AG09319 (cell line): ENCODE data around the gene UBN2.

ENCODE experiments used
- DNase-seq: peaks from one replicate; pipeline ENCODE4 v3.0.0-alpha.2; 2010; ENCODE audit warnings: low read depth; ENCODE audit errors: extremely low read depth
- TF ChIP-seq, protein P1 (sequence below): IDR thresholded peaks from 2 replicates; pipeline ENCODE4 v1.5.1; 2011; ENCODE audit warnings: low read depth, mild to moderate bottlenecking, inconsistent platforms, low read length, moderate library complexity

UBN2 gene

GRCh38 chr7:139255290-139255689 lies 24.3 kb downstream of the UBN2 start:
- DNase-seq, result no peak
- TF ChIP-seq, protein P1, sequence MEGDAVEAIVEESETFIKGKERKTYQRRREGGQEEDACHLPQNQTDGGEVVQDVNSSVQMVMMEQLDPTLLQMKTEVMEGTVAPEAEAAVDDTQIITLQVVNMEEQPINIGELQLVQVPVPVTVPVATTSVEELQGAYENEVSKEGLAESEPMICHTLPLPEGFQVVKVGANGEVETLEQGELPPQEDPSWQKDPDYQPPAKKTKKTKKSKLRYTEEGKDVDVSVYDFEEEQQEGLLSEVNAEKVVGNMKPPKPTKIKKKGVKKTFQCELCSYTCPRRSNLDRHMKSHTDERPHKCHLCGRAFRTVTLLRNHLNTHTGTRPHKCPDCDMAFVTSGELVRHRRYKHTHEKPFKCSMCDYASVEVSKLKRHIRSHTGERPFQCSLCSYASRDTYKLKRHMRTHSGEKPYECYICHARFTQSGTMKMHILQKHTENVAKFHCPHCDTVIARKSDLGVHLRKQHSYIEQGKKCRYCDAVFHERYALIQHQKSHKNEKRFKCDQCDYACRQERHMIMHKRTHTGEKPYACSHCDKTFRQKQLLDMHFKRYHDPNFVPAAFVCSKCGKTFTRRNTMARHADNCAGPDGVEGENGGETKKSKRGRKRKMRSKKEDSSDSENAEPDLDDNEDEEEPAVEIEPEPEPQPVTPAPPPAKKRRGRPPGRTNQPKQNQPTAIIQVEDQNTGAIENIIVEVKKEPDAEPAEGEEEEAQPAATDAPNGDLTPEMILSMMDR, result no peak

DNA sequence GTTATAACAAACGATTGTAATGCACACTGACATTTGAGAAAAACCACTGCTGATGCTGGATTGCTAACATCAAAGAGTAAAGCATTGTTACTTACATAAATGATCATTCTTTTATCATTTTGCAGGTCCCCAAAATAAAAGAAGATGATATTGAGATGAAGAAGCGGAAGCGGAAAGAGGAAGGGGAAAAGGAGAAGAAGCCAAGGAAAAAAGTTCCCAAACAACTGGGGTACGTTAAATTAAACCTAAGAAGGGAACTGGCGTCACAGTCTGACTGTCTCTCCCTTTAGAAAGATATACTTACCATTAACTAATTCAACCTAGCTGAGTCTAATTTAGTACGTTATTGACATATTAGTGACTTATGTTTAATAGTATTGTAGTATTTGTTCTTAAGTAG lies 28.1 kb downstream of the UBN2 start:
- TF ChIP-seq, protein P1, result no peak

GRCh38 chr7:139264220-139264619 lies 33.2 kb downstream of the UBN2 start:
- TF ChIP-seq, protein P1, result no peak
- DNase-seq, result no peak

More for the DNA sequence above, 28.1 kb downstream of the UBN2 start:
- no peak for DNase-seq

DNA sequence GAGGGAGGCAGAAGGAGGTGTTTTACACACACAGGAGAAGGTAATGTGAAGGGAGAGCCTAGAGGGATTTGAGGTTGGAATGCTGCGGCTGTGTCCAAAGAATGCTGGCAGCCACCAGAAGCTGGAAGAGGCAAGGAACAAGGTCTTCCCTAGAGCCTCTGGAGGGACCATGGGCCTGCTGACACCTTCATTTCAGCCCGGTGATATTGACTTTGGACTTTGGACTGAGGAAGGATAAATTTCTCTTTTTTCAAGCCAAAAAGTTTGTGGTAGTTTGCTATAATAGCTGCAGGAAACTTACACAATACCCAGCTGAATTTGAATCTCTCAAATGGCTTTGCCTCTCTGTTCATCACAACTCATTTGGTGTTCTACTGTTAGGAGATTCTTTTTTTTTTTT lies 34.6 kb downstream of the UBN2 start:
- TF ChIP-seq, protein P1, result no peak
- no peak for DNase-seq

DNA sequence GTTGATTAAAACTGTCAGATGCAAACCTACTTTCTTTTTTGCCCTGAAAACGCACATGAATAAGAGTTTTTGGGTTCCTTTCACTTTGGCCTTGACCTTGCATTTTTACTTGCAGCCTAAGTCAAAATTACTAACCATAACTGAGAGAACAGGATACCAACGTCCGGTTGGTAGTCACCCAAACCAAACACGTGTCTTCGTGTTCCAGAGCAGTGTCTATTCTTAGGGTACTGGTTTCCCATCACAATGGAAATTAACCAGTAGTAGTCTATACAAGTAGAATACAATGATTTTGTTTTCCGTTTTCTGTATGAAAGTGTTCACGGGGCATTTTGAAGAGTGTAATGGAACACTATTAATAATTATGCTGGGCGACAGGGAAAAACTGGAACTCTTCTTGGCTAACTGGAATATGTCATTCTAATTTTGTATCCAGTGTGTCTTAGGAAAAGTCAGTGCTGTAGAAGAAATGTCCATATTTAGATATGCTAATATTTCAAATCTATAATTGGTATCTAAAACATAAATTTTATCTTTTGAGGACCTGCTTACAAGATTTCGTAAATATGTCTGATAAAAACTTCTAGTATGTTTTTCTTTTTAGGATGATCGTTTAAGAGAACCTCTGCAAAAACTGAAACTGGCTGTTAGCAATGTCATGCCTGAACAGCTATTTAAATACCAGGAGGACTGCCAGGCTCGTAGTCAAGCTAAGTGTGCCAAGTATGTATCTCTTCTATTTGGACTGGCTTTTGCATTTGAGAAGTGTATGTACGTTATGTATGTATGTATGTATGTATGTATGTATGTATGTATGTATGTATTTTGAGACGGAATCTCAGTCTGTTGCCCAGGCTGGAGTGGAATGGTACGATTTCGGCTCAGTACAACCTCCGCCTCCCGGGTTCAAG lies 40.9 kb downstream of the UBN2 start:
- DNase-seq, result no peak
- TF ChIP-seq, protein P1, result no peak

DNA sequence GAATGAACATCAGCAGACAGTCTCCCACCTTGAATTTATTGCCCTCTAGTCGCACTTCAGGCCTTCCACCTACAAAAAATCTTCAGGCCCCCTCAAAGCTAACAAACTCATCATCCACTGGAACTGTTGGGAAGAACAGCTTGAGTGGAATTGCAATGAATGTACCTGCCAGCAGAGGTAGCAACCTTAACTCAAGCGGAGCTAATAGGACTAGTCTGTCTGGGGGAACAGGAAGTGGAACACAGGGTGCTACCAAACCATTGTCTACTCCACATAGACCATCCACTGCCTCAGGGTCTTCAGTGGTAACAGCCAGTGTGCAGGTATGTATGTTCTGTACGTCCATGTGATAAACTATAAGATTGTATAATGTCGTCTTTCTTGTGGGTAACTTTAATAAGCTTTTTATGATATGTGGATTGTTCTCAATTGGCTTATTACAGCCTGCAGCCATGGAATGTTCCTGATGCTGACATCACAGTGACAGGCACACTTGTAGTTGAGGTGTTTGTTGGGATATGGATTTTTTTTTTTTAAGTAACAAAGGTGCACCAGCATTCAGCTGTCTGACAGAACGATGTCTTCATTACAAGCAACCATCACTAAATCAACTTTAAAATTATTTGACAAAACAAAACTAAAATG lies 53.3 kb downstream of the UBN2 start:
- TF ChIP-seq, protein P1, result no peak
- DNase-seq, result no peak

DNA sequence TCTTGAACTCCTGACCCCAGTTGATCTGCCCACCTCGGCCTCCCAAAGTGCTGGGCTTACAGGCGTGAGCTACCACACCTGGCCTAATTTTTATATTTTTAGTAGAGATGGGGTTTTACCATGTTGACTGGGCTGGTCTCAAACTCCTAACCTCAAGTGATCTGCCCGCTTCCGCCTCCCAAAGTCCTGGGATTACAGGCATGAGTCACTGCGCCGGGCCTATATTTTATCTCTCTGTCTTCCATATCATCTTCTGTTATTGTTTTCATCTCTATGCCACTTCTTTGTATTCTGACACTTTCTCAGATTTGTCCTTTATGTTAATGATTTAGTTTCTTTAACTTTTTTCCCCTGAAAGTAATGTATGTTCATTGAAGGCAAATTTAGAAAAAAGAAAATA lies 55.1 kb downstream of the UBN2 start:
- TF ChIP-seq, protein P1, result no peak
- DNase-seq, result no peak
